Brain microvascular endothelial cell (primary cell): ENCODE results near the gene STYXL1.

Experiments used
- DNase-seq: peaks from one replicate; pipeline ENCODE4 v3.0.0-alpha.2; 2020
- H3K27ac ChIP-seq: fragments of 250-450 bp; sonication (Bioruptor Pico); 2 replicates; pipeline ENCODE4 v1.5.1; 2020; ENCODE audit warnings: mild to moderate bottlenecking, moderate library complexity
- H3K27me3 ChIP-seq: fragments of 250-450 bp; sonication (Bioruptor Pico); replicated peaks from 2 replicates; pipeline ENCODE4 v1.5.1; 2020; ENCODE audit warnings: mild to moderate bottlenecking
- H3K36me3 ChIP-seq: fragments of 250-450 bp; sonication (Bioruptor Pico); replicated peaks from 2 replicates; pipeline ENCODE4 v1.5.1; 2020; ENCODE audit warnings: mild to moderate bottlenecking
- H3K4me3 ChIP-seq: 2 replicates; pipeline ENCODE4 v1.5.1; 2011; ENCODE audit warnings: low read depth, mild to moderate bottlenecking, control low read depth, low read length, moderate library complexity
- CTCF ChIP-seq: IDR thresholded peaks from 2 replicates; pipeline ENCODE4 v1.5.1; 2011; ENCODE audit warnings: low read depth, mild to moderate bottlenecking, moderate library complexity, low read length, control low read depth, inconsistent platforms; ENCODE audit errors: missing control alignments
- in situ Hi-C: cut with HindIII; loops from 2 replicates; pipeline ENCODE4 v1.10.0; 2017; ENCODE audit warnings: low sequenced_read_pairs, low pct_ligation_motif_present

The STYXL1 gene

DNA sequence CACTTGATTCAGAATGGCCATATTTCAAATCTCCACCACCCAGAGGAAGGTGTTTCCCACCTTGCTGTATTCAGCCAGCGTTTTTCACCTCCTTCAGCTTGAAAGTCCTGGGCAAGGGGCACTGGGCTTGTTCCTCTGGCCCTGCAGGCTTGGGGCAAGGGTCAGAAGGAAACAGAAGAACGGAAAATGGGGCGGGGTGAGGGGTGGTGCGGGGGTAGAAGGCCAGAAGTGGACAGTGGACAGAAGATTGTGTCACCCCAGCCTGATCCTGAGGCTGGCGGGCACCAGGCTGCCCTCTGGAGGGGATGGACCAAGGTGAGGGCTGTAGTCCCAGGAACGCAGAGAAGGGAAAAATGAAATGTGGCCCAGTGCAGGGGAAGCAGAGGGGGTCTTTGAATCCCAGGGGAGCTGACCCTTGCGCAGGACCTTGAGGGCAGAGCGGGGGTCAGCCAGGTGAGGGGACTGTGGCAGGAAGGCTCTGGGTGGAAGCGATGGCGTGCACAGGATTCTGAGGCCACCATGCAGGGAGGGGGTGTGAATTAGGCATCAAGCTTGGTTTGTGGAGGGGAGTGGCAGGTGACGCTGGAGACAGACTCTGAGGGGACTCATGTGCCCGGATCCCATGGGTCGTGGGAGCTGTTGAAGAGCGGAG lies 76.4 kb downstream of the STYXL1 start:
- no peak for TF ChIP-seq CTCF
- DNase-seq, result no peak
- in situ Hi-C loops, result no loop called here
- Histone ChIP-seq H3K36me3 (peaks cover 11% of the 10 kb centered on the region), H3K27me3 (no peaks in the 10 kb centered on the region), H3K27ac (no peak overlapping the region), H3K4me3 (no peak overlapping the region)

- in situ Hi-C loops, result no loop called here
- TF ChIP-seq CTCF, result no peak
- DNase-seq, result no peak
- H3K4me3 ChIP-seq, result no peak overlapping the region
- H3K27me3 ChIP-seq, result no peaks in the 10 kb centered on the region
- peaks cover 11% of the 10 kb centered on the region for H3K36me3 ChIP-seq
- H3K27ac ChIP-seq, result no peak overlapping the region
Measured at GRCh38 chr7:75969704-75970498, 77.9 kb downstream of the STYXL1 start.

DNA sequence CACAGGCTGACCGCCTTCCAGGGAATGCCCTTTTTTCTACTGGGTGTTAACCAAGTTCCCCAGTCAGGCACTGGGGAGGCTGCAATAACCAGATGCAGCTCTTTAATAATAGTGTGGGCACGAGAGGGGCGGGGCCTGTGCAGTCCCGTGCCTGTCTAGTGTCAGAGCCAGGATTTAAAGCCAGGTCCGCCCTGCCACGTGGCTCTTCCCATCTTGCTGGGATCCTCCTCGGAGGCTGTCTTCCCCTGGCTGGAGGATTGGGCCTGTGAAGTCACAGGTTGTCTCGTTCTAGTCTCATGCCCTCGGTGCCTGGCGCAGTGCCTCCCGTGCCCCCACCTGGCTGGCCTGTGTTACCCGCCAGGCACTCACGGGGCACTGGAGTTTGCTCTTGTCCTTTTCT lies 78.6 kb downstream of the STYXL1 start:
- in situ Hi-C loops, result no loop called here
- Histone ChIP-seq H3K27ac (no peak overlapping the region), H3K36me3 (peaks cover 11% of the 10 kb centered on the region), H3K4me3 (no peak overlapping the region), H3K27me3 (no peaks in the 10 kb centered on the region)
- no peak for DNase-seq
- TF ChIP-seq CTCF, result no peak

DNA sequence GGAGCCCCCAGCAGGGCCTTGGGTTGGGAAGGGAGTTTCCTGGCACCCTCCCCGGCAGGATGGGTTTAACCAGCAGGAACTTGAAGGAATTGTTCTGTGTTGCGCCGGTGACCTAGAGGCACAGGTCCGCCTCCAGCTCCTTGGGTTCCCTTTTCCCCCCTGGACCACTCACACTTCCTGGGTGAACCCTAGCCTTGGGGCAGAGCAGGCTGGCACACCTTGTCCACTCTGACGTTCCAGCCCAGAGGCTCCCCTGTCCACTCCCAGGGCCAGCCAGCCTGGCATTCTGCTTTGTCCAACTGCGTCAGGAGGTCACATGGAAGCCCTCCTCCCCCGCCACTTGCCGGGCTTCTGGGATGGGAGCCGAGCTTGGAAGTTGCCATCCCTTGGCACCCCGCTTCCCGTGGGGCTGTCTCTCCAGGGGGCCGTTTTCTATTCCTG lies 79.2 kb downstream of the STYXL1 start:
- Histone ChIP-seq H3K36me3 (peaks cover 8% of the 10 kb centered on the region), H3K4me3 (no peak overlapping the region), H3K27ac (no peak overlapping the region), H3K27me3 (no peaks in the 10 kb centered on the region)
- no peak for DNase-seq
- in situ Hi-C loops, result no loop called here
- TF ChIP-seq CTCF, result no peak

DNA sequence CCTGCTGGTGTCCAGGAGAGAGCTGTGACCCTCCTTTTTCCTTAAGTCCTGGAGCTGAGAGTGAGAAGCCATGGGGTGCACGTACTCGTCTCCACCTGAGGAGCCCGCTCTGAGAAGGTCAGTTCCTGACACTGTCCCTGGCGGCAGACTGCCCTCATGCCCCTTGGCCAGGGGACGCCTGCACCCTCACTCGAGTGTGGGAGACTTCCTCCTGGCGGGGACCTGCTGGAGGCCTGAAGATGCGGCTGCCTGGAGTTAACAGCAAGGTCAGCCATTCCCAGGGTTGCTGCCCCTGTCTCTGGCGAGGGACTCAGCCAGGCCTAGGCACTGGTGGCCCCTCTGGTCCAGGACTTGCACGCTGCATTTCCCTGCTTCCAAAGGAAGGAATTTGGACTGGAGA lies 79.8 kb downstream of the STYXL1 start:
- in situ Hi-C loops, result no loop called here
- H3K4me3 ChIP-seq, result no peak overlapping the region
- no peak overlapping the region for H3K27ac ChIP-seq
- no peak for DNase-seq
- H3K27me3 ChIP-seq, result no peaks in the 10 kb centered on the region
- peaks cover 6% of the 10 kb centered on the region for H3K36me3 ChIP-seq
- no peak for TF ChIP-seq CTCF
